Ovary (tissue), 9 donors: ENCODE measurements around the gene EPHA1. TPM values are rescaled to one million over a fixed set of nuclear protein-coding genes. Genes with fewer than 3 reads are reported as not detected.

Source experiments
- DNase-seq, 5 donors: peaks; one replicate each; pipeline ENCODE4 v3.0.0-alpha.2; 2019 to 2020
- H3K27ac ChIP-seq, 2 donors: fragments of 200-600 bp; one replicate each; pipeline versions ENCODE4 v1.5.1 to v1.8.0; 2019 to 2022
- H3K27me3 ChIP-seq: fragments of 200-600 bp; one replicate; pipeline ENCODE4 v1.8.0; 2022
- H3K36me3 ChIP-seq: fragments of 200-600 bp; sonication (generic); one replicate; pipeline ENCODE4 v1.5.1; 2019
- H3K4me1 ChIP-seq: one replicate; pipeline ENCODE4 v1.8.1; 2013; ENCODE audit warnings: mild to moderate bottlenecking, moderate library complexity; ENCODE audit not compliant: insufficient read depth
- H3K4me3 ChIP-seq: fragments of 200-600 bp; sonication (generic); one replicate; pipeline ENCODE4 v1.5.1; 2017
- H3K9me3 ChIP-seq, 2 donors: fragments of 200-600 bp in 1 of 2; sonication (generic) in 1 of 2; one replicate each; pipeline versions ENCODE4 v1.5.1 to v1.8.1; 2013 to 2019; ENCODE audit warnings: mild to moderate bottlenecking in 1 of 2, moderate library complexity in 1 of 2
- CTCF ChIP-seq, 3 donors: fragments of 450-650 bp in 2 of 3; fragments of 200-600 bp in 1 of 3; IDR thresholded peaks; one replicate each; pipeline versions ENCODE4 v1.5.1 to v1.8.0; 2016 to 2022; ENCODE audit warnings: antibody characterized with exemption in 3 of 3, mild to moderate bottlenecking in 1 of 3
- EP300 ChIP-seq: sonication (generic); formaldehyde crosslinking; IDR thresholded peaks from one replicate; pipeline ENCODE4 v1.6.1; 2017; ENCODE audit warnings: antibody characterized with exemption
- POLR2A ChIP-seq: fragments of 450-650 bp; IDR thresholded peaks from one replicate; pipeline ENCODE4 v1.6.1; 2017; ENCODE audit warnings: antibody characterized with exemption, mild to moderate bottlenecking, moderate library complexity
- WGBS, 3 donors: extraction: QIAGEN DNeasy Blood & Tissue Kit in 1 of 3; methylation state at CpG; one replicate each; pipeline versions ENCODE4 v1.1.5 to v1.1.7; 2013 to 2017; 5-methylcytosine and 5-hydroxymethylcytosine counted together
- intact Hi-C, 4 donors: fragments of 100-400 bp; cut with DNase I; formaldehyde crosslinking; loops; one replicate each; pipeline versions ENCODE4 v1.11.0 to v1.15.1; 2022 to 2023
- polyA plus RNA-seq, 2 donors: library from polyadenylated mRNA; stranded (reverse); fragments of 200-250 nt in 1 of 2; fragments of 350-450 nt in 1 of 2; fragmentation: Illumina TruSeq in 1 of 2; extraction: RNeasy Lipid Tissue Mini Kit (QIAGEN cat#74804) in 1 of 2; gene quantifications; one replicate each; pipeline ENCODE4 v1.2.3, GENCODE V29; 2013 to 2014
- total RNA-seq, 7 donors: library from RNA; depleted of rRNA in 2 of 7; stranded (reverse); fragments of >200 nt in 2 of 7; fragmentation: NEBNext Ultra II Directional in 3 of 7; extraction: Animal tissue kit (Norgen Biotek cat#: 25700) in 3 of 7; gene quantifications; one replicate each; pipeline versions ENCODE4 v1.1.0 to v1.2.4, GENCODE V29; 2016 to 2023
- donor health status: DM: no; HTN: no; CAD: no; lungs with moderate emphysema.
- donor health status: DM: no; HTN: no; CAD: no.
- donor health status: Bipolar disorder and iron deficiency.
- donor health status: DM: yes; HTN: yes; CAD: no.
- donor health status: DM: no; HTN: no; CAD: no.
- donor health status: DM: yes; HTN: yes; CAD: no.

The EPHA1 gene
- total and polyA plus RNA-seq, 9 donors = 0.21 to 21.3 (median 1.7) TPM; not detected in 1

- Histone ChIP-seq H3K9me3 (no peaks in the 10 kb centered on the region), H3K4me3 (no peak overlapping the region), H3K27ac (no peak overlapping the region), H3K4me1 (peaks cover 4% of the 10 kb centered on the region), H3K36me3 (no peaks in the 10 kb centered on the region), H3K27me3 (no peaks in the 10 kb centered on the region)
- no peak for TF ChIP-seq CTCF (IDR thresholded peaks at IDR 0.05)
- intact Hi-C loops = loop anchor here in 1 of 4 donors (10.0 kb wide), 1 partner anchor 146 kb away; the partner anchor contains the start of gene GSTK1
- WGBS, 3 donors = 18 to 23% (median 20%) methylated on average over 6 of the region's 6 CpGs
- DNase-seq = no peak
Measured at GRCh38 chr7:143410521-143411004, 1.9 kb upstream of the EPHA1 start.

GRCh38 chr7:143408252-143408685 is 387 bp downstream of the EPHA1 start:
- WGBS, 3 donors = 60 to 81% (median 67%) methylated on average over 10 to 20 of the region's 20 CpGs
- H3K4me3 ChIP-seq = no peak overlapping the region
- no peak for DNase-seq
- H3K9me3 ChIP-seq = no peaks in the 10 kb centered on the region
- H3K36me3 ChIP-seq = no peaks in the 10 kb centered on the region
- H3K27ac ChIP-seq = no peak overlapping the region
- intact Hi-C loops = no loop called here
- peaks cover 9% of the 10 kb centered on the region for H3K4me1 ChIP-seq
- no peak for TF ChIP-seq POLR2A
- no peaks in the 10 kb centered on the region for H3K27me3 ChIP-seq

- TF ChIP-seq POLR2A (no peak), CTCF (IDR thresholded peaks at IDR 0.05) (no peak), EP300 (no peak)
- H3K4me3 ChIP-seq = no peak overlapping the region
- 78 to 83% (median 80%) methylated on average over 13 of the region's 13 CpGs for WGBS, 3 donors
- no peak overlapping the region for H3K27ac ChIP-seq
- no peaks in the 10 kb centered on the region for H3K27me3 ChIP-seq
- H3K36me3 ChIP-seq = no peaks in the 10 kb centered on the region
- DNase-seq = no peak
- H3K4me1 ChIP-seq = peaks cover 9% of the 10 kb centered on the region
- no peaks in the 10 kb centered on the region for H3K9me3 ChIP-seq
- intact Hi-C loops = no loop called here
Measured at GRCh38 chr7:143407287-143408251, 1.1 kb downstream of the EPHA1 start.

- H3K9me3 ChIP-seq = no peaks in the 10 kb centered on the region
- intact Hi-C loops = no loop called here
- whole genome bisulfite sequencing, 3 donors = 85 to 87% (median 85%) methylated on average over 3 of the region's 3 CpGs
Measured at GRCh38 chr7:143406002-143406357, 2.7 kb downstream of the EPHA1 start.

More at GRCh38 chr7:143406002-143406357, 2.7 kb downstream of the EPHA1 start:
- no peak overlapping the region for H3K4me3 ChIP-seq
- no peaks in the 10 kb centered on the region for H3K27me3 ChIP-seq
- DNase-seq = no peak
- peaks cover 9% of the 10 kb centered on the region for H3K4me1 ChIP-seq
- TF ChIP-seq EP300 = no peak
- no peak for TF ChIP-seq CTCF (IDR thresholded peaks at IDR 0.05)
- TF ChIP-seq POLR2A = no peak
- H3K27ac ChIP-seq = no peak overlapping the region
- H3K36me3 ChIP-seq = no peaks in the 10 kb centered on the region
